ENCODE results near the gene HAAO.

DNA sequence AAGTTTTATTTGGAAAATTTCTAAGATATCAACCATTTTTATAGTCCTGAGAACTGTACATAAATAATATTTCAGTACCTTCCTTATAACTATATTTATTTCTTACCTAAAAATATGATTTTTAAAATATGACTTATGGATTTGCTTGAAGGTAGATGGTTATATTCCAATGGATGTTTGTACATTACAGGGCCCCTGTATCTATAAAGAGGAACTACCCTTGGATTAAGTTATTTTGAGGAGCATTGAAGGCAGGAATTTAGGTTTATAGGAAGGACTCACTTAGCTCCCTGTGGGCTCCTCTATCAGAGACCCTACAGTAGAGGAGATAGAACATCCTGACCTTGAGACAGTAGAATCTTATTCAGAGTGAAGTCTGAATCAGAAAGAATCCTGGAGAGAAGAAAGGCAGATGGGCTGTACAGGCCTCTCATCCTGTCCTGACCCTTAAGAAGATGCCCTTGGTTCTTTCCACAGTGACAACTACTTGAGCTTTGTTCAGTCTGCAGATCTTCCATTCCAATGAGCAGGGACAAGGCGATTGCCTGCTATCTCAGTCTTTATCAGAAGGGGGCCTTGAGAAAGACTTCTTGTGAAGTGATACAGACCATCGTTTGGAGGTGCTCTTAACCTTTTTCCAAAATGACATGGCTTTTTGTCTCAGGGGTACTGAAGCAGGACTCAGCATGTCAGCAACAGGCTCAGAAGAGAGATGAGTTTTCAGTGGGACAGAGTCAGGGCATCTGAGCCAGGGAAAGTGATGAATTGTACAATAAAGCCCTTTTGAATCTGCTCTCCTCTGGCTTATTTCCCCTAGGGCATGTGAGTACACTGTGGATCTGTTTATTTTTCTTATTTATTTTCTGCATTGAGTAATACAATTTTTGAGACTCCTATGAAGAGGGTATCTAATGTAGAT, 49.4 kb downstream of the HAAO start:
- no peak for TF ChIP-seq EZH2phosphoT487 (IDR thresholded peaks at IDR 0.05; ENCODE audit: insufficient read depth, low read depth)
- no peak for TF ChIP-seq EZH2 (IDR thresholded peaks at IDR 0.05; ENCODE audit: insufficient read depth, poor library complexity, severe bottlenecking)
